Astrocyte of the cerebellum (primary cell): ENCODE measurements around the gene BAIAP3.

Source experiments
- DNase-seq: peaks from one replicate; pipeline ENCODE4 v3.0.0-alpha.2; 2011; ENCODE audit warnings: low read depth
- H3K4me3 ChIP-seq: 2 replicates; pipeline ENCODE4 v1.5.1; 2011; ENCODE audit warnings: mild to moderate bottlenecking, low read depth, low read length, moderate library complexity
- in situ Hi-C: cut with HindIII; loops from 2 replicates; pipeline ENCODE4 v1.10.0; 2017; ENCODE audit warnings: low sequenced_read_pairs
- TF ChIP-seq, protein P1 (sequence below): IDR thresholded peaks from 2 replicates; pipeline ENCODE4 v1.5.1; 2012; ENCODE audit warnings: low read length, low read depth, moderate library complexity, mild to moderate bottlenecking; ENCODE audit errors: missing control alignments

The BAIAP3 gene

DNA sequence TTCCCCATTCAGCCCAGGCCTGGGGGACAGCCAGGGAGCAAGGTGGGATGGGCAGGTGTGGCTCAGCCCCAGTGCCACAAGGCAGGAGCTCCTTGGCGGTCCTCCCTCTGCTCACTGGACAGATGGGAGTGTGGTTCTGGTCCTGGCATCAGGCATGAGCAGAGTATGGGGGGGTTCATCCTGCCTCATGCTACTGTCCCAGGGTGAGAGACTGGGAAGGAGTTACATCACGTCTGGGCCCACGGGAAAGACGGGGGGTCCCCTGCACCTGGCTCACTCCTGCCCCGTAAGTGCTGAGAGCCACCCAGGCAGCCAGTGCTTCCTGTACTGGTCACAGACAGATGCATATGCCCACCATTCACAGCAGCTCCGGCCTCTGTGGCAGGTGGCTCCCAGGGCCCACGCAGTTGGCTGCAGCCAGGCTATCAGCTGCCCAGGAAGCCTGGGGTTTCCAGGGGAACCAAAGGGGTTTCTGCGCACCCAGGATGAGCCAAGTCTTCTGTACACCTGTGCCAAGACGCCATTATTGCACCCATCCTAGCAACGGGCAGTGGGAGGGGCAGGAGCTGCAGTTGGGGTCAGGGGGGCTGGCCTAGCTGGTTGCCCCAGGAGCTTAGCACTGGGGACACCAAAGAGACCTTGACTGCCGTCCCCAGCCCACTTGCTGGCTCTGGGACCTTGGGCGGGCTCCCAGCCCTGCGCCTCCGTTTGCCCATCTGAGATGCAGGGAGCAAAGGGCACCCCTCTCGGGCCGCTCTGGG, 1.9 kb downstream of the BAIAP3 start:
- DNase-seq, result no peak
- in situ Hi-C loops, result no loop called here
- TF ChIP-seq, protein P1, sequence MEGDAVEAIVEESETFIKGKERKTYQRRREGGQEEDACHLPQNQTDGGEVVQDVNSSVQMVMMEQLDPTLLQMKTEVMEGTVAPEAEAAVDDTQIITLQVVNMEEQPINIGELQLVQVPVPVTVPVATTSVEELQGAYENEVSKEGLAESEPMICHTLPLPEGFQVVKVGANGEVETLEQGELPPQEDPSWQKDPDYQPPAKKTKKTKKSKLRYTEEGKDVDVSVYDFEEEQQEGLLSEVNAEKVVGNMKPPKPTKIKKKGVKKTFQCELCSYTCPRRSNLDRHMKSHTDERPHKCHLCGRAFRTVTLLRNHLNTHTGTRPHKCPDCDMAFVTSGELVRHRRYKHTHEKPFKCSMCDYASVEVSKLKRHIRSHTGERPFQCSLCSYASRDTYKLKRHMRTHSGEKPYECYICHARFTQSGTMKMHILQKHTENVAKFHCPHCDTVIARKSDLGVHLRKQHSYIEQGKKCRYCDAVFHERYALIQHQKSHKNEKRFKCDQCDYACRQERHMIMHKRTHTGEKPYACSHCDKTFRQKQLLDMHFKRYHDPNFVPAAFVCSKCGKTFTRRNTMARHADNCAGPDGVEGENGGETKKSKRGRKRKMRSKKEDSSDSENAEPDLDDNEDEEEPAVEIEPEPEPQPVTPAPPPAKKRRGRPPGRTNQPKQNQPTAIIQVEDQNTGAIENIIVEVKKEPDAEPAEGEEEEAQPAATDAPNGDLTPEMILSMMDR, result no peak
- H3K4me3 ChIP-seq, result no peak overlapping the region

DNA sequence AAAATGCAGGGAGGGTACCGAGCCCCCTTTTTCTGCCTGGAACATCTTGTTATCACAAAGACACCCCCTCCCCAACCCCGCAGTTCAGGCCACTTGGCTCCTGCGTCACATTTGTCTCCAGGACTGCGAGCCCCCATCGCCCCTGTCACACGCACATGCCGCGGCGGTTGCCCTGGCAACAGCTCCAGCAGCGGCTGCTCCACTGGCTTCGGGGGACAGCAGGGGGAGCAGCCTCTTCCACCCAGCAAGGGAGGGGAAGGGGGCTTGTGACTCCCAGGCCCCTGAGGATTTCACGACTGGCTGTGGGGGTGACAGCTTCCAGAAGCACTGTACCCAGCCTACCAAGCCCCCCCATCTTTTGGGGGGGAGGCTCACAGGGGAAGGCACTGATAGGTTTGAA, 2.6 kb downstream of the BAIAP3 start:
- in situ Hi-C loops, result no loop called here
- DNase-seq, result no peak
- TF ChIP-seq, protein P1, result no peak
- H3K4me3 ChIP-seq, result no peak overlapping the region

DNA sequence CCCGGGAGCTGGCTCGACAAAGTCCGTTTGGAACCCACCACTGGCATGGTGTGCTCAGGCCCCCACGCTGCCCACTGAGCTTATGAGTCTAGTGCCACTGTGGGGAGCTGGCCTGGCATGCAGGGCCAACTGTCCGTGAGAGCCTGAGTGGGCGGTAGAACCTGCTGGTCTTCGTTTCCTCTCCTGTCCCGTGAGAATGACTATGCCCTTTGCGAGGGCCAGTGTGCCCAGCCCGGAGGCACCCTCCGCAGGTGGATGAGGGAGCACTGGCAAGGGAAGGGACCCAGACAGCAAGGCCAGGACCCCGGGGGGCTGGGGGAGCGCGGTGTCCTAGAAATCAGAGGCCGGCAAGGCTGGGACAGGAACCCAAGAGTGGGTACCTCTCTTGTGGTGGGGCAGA, 3.2 kb downstream of the BAIAP3 start:
- DNase-seq, result no peak
- in situ Hi-C loops, result no loop called here
- TF ChIP-seq, protein P1, result no peak
- H3K4me3 ChIP-seq, result no peak overlapping the region

- TF ChIP-seq, protein P1, result no peak
- in situ Hi-C loops, result no loop called here
- DNase-seq, result no peak
- H3K4me3 ChIP-seq, result no peak overlapping the region
Measured at GRCh38 chr16:1337486-1337885, 4.0 kb downstream of the BAIAP3 start.

- H3K4me3 ChIP-seq, result no peak overlapping the region
- TF ChIP-seq, protein P1, result no peak
- in situ Hi-C loops, result no loop called here
- DNase-seq, result no peak
Measured at GRCh38 chr16:1338119-1338730, 4.8 kb downstream of the BAIAP3 start.

GRCh38 chr16:1338855-1339675, 5.6 kb downstream of the BAIAP3 start:
- in situ Hi-C loops, result no loop called here
- DNase-seq, result no peak
- H3K4me3 ChIP-seq, result no peak overlapping the region
- TF ChIP-seq, protein P1, result no peak
